Measurements from ENCODE around the gene TBC1D30.

- TF ChIP-seq POLR2A (IDR thresholded peaks at IDR 0.05): no peak
- TF ChIP-seq CTCF (IDR thresholded peaks at IDR 0.05): no peak
These were observed 50.7 kb downstream of the TBC1D30 start for GRCh38 chr12:64875186-64875585.
